Vagina (tissue), 2 donors: ENCODE data around the gene HSD17B13. TPM values are rescaled to one million over a fixed set of nuclear protein-coding genes. Genes with fewer than 3 reads are reported as not detected.
"Not testable (repeated sequence)": the region's sequence is repeated elsewhere in the genome, so short reads cannot be mapped to it uniquely, and the experiment has no call there.

Experiments
- DNase-seq, 2 donors: peaks; one replicate each; pipeline ENCODE4 v3.0.0-alpha.2; 2017; ENCODE audit errors: extremely low spot score in 2 of 2
- H3K27ac ChIP-seq: fragments of 200-600 bp; sonication (generic); one replicate; pipeline ENCODE4 v1.5.1; 2019
- H3K27me3 ChIP-seq: fragments of 200-600 bp; sonication (generic); one replicate; pipeline ENCODE4 v1.5.1; 2019
- H3K36me3 ChIP-seq, 2 donors: fragments of 200-600 bp; sonication (generic); one replicate each; pipeline ENCODE4 v1.5.1; 2017 to 2019
- H3K4me1 ChIP-seq: fragments of 200-600 bp; sonication (generic); one replicate; pipeline ENCODE4 v1.5.1; 2019
- H3K4me3 ChIP-seq, 2 donors: fragments of 200-600 bp; sonication (generic); 1 replicate in 1 of 2; 2 replicates in 1 of 2; pipeline ENCODE4 v1.5.1; 2016 to 2019
- H3K9me3 ChIP-seq: fragments of 200-600 bp; sonication (generic); one replicate; pipeline ENCODE4 v1.5.1; 2019
- POLR2A ChIP-seq, 2 donors: fragments of 450-650 bp; IDR thresholded peaks; one replicate each; pipeline ENCODE4 v1.6.1; 2017; ENCODE audit warnings: antibody characterized with exemption in 2 of 2, mild to moderate bottlenecking in 2 of 2, moderate library complexity in 2 of 2
- POLR2AphosphoS5 ChIP-seq, 2 donors: sonication (generic); formaldehyde crosslinking; IDR thresholded peaks; one replicate each; pipeline ENCODE4 v1.9.0; 2017; ENCODE audit warnings: antibody characterized with exemption in 2 of 2, mild to moderate bottlenecking in 2 of 2, low read depth in 1 of 2; ENCODE audit not compliant: insufficient read depth in 1 of 2
- intact Hi-C: fragments of 100-400 bp; cut with DNase I; formaldehyde crosslinking; loops from one replicate; pipeline ENCODE4 v1.15.1; 2023
- total RNA-seq: library from RNA; depleted of rRNA; stranded (reverse); fragments of >200 nt; gene quantifications from one replicate; pipeline ENCODE4 v1.2.3, GENCODE V29; 2016
- TF ChIP-seq, protein P1 (sequence below), 3 experiments: fragments of 450-650 bp in 2 of 3; fragments of 200-600 bp in 1 of 3; sonication (generic) in 1 of 3; IDR thresholded peaks; one replicate each; pipeline ENCODE4 v1.5.1; 2017 to 2019; ENCODE audit warnings: antibody characterized with exemption in 3 of 3, mild to moderate bottlenecking in 2 of 3, moderate library complexity in 2 of 3

The HSD17B13 gene
- total RNA-seq, 1 donor from 2014 or later: 23.8 TPM

DNA sequence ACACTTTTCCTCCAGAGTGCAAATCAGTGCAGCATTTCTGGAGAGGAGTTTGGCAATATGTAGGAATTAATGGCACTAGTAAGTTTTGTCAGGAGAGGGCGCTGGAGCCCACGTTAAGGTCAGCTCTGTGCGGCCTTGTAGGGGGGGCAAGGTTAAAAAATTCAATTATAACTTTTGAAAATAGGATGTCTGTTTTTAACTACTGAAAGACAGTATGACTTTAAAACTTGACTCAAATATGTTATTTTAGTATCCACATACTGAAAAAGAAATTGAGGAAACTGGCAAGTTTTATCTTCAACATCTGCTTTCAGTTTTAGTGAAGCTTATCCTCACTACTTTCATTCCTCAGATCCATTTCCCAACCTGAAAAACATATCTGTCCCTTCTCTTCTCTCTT lies 30.9 kb upstream of the HSD17B13 start:
- peaks cover 9% of the 10 kb centered on the region for H3K4me1 ChIP-seq
- intact Hi-C loops: no loop called here
- DNase-seq: no peak
- H3K4me3 ChIP-seq: no peak overlapping the region
- no peaks in the 10 kb centered on the region for H3K27me3 ChIP-seq
- H3K36me3 ChIP-seq: peaks cover 0 to 20% of the 10 kb centered on the region in 2 donors
- TF ChIP-seq, protein P1, sequence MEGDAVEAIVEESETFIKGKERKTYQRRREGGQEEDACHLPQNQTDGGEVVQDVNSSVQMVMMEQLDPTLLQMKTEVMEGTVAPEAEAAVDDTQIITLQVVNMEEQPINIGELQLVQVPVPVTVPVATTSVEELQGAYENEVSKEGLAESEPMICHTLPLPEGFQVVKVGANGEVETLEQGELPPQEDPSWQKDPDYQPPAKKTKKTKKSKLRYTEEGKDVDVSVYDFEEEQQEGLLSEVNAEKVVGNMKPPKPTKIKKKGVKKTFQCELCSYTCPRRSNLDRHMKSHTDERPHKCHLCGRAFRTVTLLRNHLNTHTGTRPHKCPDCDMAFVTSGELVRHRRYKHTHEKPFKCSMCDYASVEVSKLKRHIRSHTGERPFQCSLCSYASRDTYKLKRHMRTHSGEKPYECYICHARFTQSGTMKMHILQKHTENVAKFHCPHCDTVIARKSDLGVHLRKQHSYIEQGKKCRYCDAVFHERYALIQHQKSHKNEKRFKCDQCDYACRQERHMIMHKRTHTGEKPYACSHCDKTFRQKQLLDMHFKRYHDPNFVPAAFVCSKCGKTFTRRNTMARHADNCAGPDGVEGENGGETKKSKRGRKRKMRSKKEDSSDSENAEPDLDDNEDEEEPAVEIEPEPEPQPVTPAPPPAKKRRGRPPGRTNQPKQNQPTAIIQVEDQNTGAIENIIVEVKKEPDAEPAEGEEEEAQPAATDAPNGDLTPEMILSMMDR (IDR thresholded peaks at IDR 0.05): peak in 2 of 3 experiments; percentile 26 to 71
- no peak for TF ChIP-seq POLR2AphosphoS5 (IDR thresholded peaks at IDR 0.05; ENCODE audit: insufficient read depth in 1 of 2, low read depth in 1 of 2)
- no peak for TF ChIP-seq POLR2A (IDR thresholded peaks at IDR 0.05)
- no peaks in the 10 kb centered on the region for H3K9me3 ChIP-seq
- peak overlapping the region; percentile 81 for H3K27ac ChIP-seq

DNA sequence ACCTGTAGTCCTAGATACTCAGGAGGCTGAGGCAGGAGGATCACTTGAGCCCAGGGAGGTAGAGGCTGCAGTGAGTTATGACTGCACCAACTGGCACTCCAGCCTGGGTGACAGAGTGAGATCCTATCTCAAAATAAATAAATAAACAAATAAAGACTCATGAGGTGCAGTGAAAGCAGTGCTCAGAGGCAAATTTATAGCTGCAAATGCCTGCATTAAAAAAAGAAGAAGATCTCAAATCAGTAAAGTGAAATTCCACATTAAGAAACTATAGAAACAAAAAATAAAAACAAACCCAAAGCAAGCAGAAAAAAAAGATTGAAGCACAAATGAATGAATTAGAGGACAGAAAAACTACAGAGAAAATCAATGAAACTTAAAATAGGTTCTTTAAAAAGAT lies 22.5 kb upstream of the HSD17B13 start:
- Histone ChIP-seq H3K36me3 (peaks cover 0 to 12% of the 10 kb centered on the region in 2 donors), H3K9me3 (no peaks in the 10 kb centered on the region), H3K4me3 (no peak overlapping the region), H3K4me1 (peaks cover 12% of the 10 kb centered on the region), H3K27me3 (no peaks in the 10 kb centered on the region), H3K27ac (no peak overlapping the region)
- intact Hi-C loops: no loop called here
- no peak for TF ChIP-seq POLR2AphosphoS5 (IDR thresholded peaks at IDR 0.05; ENCODE audit: insufficient read depth in 1 of 2, low read depth in 1 of 2)
- no peak for TF ChIP-seq POLR2A (IDR thresholded peaks at IDR 0.05)
- TF ChIP-seq, protein P1 (IDR thresholded peaks at IDR 0.05): no peak
- DNase-seq: no peak

DNA sequence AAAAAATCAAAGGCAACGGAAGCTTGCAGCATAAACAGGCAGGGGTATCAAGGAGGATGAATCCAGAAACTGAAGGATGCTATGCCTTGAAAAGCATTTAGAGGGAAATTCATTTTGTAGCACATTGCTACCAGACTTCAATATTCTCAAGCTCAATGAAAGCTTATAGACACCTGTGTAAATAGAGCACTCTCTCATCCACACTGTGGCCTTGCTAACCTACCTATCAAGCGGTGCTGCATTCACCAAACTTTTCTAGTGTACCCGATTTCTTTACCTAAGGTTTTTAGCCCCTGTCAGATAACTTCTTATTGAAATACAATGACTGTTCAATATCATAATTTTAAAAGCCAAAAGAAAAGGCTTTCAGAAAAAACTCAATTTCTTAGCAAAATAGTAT lies 20.2 kb upstream of the HSD17B13 start:
- intact Hi-C loops: no loop called here
- no peak for TF ChIP-seq POLR2AphosphoS5 (IDR thresholded peaks at IDR 0.05; ENCODE audit: insufficient read depth in 1 of 2, low read depth in 1 of 2)
- TF ChIP-seq, protein P1 (IDR thresholded peaks at IDR 0.05): no peak
- no peak for TF ChIP-seq POLR2A (IDR thresholded peaks at IDR 0.05)
- Histone ChIP-seq H3K36me3 (peaks cover 0 to 19% of the 10 kb centered on the region in 2 donors), H3K4me1 (peaks cover 19% of the 10 kb centered on the region), H3K27ac (peak overlapping the region; percentile 86), H3K9me3 (no peaks in the 10 kb centered on the region), H3K27me3 (no peaks in the 10 kb centered on the region), H3K4me3 (no peak overlapping the region)
- no peak for DNase-seq

DNA sequence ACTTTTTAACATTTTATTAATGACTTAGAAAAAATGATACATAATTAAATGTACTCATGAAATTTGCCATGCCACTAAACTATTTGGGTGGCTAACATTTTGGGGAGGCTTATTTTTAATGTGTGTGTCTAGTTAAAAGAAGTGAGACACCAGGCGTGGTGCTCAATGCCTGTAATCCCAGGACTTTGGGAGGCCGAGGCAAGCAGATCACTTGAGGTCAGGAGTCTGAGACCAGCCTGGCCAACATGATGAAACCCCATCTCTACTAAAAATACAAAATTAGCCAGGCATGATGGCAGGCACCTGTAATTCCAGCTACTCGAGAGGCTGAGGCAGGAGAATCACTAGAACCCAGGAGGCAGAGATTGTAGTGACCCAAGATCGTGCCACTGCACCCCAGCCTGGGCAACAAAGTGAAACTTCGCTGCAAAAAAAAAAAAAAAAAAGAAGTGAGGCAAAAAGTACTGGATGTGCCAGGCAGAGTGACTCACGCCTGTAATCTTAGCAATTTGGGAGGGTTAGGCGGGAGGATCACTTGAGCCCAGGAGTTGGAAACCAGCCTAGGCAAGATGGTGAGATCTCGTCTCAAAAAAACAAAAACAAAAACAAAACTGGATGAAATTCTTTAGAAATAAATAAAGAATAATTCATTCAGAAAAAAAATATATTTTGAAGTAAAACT lies 19.4 kb upstream of the HSD17B13 start:
- not testable (repeated sequence) for DNase-seq

DNA sequence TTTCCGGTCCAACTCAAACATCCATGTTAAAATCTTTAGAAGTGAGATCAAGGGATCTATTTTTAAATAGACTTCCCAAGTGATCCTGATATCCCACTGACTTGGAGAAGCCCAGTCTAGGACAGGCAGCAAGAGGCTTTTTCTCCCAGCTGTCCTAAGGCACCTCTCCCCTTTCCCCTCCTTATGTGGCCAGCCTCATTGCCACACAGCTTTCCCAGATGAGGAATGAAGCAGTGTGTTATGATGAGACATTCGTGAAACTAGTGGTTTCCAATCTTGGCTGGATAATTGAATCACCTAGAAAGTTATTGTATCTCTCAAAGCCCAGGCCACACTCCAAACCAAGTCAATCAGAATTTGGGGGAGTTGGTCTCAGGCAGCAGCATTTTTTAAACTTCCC lies 16.8 kb upstream of the HSD17B13 start:
- no peak for DNase-seq
- no peaks in the 10 kb centered on the region for H3K9me3 ChIP-seq
- peak overlapping the region; percentile 61 for H3K27ac ChIP-seq
- intact Hi-C loops: no loop called here
- H3K4me3 ChIP-seq: no peak overlapping the region
- TF ChIP-seq POLR2A (IDR thresholded peaks at IDR 0.05) (no peak), POLR2AphosphoS5 (IDR thresholded peaks at IDR 0.05; ENCODE audit: insufficient read depth in 1 of 2, low read depth in 1 of 2) (no peak)
- TF ChIP-seq, protein P1 (IDR thresholded peaks at IDR 0.05): no peak
- peaks cover 19% of the 10 kb centered on the region for H3K4me1 ChIP-seq
- peaks cover 0 to 38% of the 10 kb centered on the region in 2 donors for H3K36me3 ChIP-seq
- no peaks in the 10 kb centered on the region for H3K27me3 ChIP-seq

More for the DNA sequence above, 19.4 kb upstream of the HSD17B13 start:
- peaks cover 0 to 19% of the 10 kb centered on the region in 2 donors for H3K36me3 ChIP-seq
- H3K9me3 ChIP-seq, H3K4me3 ChIP-seq, intact Hi-C loops, H3K27me3 ChIP-seq: not testable (repeated sequence)
- H3K4me1 ChIP-seq: peaks cover 19% of the 10 kb centered on the region
- H3K27ac ChIP-seq: peak overlapping the region; percentile 86
- TF ChIP-seq POLR2AphosphoS5 (IDR thresholded peaks at IDR 0.05; ENCODE audit: insufficient read depth in 1 of 2, low read depth in 1 of 2): peak; percentile 27 to 80
